ENCODE data around the gene KIF7. TPM values are rescaled to one million over a fixed set of nuclear protein-coding genes. Genes with fewer than 3 reads are reported as not detected.

The KIF7 gene
- total RNA-seq, 1 donor from 2014 or later, result 1.1 TPM

DNA sequence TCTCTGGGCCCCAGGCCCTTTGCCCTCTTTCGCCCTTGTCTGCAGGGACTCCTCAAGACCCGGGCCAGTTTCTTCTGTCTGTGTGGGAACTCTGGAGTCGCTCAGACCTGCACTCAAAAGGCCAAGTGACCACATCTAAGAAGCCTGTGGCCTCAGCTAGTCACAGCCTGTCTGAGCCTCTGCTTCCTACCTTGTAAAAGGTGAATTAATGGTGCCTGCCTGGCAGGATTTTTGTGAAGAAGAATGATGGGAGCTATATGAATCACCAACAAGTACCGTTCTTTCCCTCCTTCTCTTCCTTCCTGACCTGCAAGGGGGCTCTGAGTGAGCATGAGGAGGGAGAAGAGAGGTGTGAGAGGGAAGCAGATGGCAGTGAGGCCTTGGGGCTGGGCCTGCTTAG lies 16.4 kb upstream of the KIF7 start:
- no peak for DNase-seq (ENCODE audit: low spot score)
- no peak for ATAC-seq

DNA sequence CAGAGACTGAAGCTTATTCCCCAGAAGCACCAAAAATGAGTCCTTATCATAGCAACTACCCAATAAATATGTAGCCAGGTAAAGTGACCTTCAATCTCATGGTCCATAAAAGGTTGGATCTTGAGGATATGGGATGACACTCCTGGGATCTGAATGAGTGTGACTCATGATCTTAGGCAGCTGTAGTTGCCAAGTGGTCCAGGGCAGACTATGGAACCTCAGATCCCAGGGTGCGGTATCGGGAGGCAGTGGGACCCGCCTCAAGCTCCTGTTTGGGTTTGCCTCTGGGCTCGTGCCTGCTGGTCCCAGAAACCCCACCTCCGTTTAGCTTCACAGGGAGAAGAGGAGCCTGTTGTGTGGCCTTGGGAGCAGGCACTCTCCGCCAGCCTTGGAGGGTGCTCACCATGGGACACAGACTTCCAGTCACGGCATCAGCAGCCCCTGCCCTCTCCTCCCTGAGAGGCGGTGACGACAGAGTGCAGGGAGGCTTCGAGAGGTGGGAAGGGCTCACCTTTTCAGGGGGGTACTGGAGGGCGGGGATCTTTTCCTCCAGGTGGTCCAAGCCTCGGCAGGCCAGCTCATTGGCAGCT lies 15.8 kb upstream of the KIF7 start:
- ATAC-seq, result no peak
- DNase-seq (ENCODE audit: low spot score), result no peak

DNA sequence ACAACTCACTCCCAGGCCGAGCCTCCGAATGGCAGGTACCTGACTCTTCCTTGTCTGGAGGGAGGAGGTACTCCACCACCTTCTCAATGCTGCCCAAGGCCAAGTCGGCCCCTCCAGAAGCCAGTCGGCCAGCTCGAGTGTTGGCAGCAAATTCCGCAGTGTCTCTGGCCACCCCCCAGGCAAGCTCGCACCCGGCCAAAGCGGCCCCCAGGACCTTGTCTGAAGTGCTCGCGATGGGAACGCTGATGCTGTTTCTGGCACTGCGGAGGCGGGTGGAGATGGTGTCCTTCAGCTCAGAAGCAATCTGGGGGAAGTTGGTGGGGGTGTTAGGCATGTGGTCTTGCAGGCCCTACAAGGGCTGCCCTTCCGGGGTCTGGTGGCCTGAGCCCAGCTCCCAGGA lies 14.7 kb upstream of the KIF7 start:
- DNase-seq (ENCODE audit: low spot score) (no peak), ATAC-seq (no peak)

DNA sequence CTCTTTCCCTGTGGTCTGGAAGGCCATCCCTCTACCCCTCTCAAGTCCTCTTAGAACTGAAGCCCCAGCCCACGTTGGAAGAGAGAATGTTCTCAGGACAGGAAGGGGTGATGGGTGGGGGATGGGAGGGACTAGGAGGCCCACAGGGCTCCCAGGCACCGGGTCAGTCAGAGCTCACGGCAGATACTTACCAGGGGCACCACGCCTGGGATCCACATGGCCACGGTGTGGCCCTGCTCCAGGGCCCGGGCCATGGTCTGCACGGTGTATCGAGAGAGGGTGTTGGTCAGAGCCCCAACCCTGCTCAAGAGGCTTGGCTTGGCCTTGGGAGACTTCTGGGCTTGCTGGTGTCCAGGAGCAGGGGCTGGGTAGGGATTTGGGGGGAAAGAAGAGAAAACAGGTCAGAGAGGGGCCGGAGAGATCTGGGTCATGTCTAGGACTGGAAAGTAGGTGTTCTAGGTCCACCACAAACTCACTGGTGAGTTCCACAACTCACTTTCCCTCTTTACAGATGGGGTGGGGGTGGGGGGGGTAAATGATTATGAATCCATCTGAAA lies 14.1 kb upstream of the KIF7 start:
- no peak for ATAC-seq

DNA sequence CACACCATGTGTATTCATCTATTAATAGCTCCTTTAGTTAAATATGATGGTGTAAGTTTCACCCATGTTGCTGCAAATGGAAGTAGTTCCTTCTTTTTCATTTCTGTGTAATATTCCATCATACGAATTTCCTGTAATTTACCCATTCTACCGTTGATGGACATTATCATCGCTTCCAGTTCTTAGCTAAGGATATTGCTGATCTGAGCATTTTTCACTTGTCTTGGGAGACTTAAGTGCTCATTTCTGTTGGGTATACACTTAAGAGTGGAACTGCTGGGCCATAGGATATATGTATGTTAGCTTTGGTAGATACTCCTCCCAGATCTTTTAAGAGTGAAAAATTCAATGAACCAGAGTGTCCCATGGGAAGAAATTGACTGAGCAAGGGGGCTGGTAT lies 12.9 kb upstream of the KIF7 start:
- DNase-seq (ENCODE audit: low spot score) (no peak), ATAC-seq (no peak)

More for the DNA sequence above, 14.1 kb upstream of the KIF7 start:
- no peak for DNase-seq (ENCODE audit: low spot score)

DNA sequence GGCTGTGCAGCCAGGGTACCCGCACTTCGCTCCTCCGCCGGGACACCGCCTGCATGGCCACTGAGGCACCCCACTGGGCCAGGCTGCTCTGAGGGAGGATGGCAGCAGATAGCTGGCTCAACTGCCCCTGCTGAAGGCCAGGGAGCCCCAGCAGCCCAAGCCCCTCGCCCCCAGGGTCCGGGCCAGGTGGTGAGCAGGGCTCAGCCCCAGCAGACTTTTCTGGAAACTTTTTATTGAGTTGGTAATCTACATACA lies 12.4 kb upstream of the KIF7 start:
- no peak for DNase-seq (ENCODE audit: low spot score)
- ATAC-seq, result no peak

GRCh38 chr15:89666858-89667705 lies 11.8 kb upstream of the KIF7 start:
- ATAC-seq (no peak), DNase-seq (ENCODE audit: low spot score) (no peak)

DNA sequence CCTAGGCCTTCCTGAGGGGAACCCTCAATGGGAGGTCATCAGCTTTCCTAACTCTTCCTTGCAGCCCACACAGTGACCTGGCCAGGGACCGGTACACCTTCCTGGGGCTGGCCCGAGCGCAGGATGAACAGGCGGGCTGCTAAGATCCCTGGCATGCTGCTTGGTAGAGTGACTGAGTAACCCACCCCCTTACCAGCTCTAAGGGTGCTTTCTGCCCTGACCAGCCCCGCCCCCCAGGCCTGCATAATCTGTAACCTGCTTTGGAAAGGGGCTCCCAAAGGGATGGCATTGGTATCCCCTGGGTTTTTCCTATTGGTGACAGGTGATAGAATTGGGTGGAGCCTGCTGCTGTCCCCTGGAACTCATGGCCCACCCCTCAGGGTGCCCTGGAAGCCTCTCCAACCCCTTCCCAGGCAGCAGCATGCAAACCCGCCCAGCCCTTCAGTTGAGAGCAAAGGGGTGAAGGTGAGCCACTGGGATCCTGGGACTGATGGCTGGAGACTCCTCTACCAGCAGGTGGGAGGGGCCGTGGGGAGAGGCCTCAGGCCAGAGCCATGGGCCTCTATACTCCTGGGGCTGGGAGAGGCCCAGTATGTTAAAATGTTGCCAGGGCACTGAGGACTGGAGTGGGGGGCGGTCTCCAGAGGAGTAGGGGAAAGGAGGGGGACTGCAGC lies 11.1 kb upstream of the KIF7 start:
- ATAC-seq (peak; percentile 7), DNase-seq (ENCODE audit: low spot score) (no peak)

- no peak for DNase-seq (ENCODE audit: low spot score)
- ATAC-seq, result peak; percentile 35
These were observed 10.3 kb upstream of the KIF7 start for GRCh38 chr15:89665449-89666181.

DNA sequence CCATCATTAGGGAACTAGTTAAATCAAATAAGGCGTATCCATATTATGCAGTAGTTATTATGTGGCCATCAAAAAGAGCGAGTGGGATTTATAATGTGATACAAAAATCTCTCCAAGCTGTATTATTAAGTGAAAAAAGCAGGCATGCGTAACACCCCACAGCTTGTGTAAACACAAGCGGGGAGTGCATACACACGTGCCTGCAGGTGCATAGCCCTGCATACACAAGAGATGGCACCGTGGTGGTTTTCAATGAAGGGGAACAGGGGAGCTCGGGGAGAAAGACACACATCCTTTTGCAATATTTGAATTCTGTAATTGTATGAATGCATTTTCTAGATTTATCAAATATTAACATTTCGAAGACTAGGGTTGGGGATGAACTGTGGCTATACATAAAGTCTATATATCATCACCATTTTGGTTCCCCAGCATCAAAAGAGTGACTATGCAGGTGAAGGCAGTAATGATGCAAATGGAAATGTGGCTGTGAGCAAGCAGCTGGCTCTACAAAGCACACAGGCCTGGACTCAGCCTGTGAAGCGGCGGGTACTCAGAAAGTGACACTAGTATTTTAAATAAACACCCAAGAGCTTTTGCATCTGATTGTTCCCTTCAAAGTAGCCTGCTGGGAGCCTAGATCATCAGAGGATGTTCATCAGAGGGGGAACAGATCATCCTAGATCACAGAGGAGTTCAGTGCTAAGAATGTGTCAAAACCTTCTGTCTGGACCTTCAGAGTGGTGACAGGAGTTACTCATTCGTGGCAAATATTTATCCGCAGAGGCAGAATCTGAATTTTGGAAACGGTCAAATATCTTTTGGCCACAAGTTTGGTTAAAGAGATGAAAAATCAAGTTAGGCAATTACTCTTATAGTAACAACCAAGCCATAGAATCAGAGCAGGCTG lies 9.4 kb upstream of the KIF7 start:
- no peak for ATAC-seq
- no peak for DNase-seq (ENCODE audit: low spot score)

DNA sequence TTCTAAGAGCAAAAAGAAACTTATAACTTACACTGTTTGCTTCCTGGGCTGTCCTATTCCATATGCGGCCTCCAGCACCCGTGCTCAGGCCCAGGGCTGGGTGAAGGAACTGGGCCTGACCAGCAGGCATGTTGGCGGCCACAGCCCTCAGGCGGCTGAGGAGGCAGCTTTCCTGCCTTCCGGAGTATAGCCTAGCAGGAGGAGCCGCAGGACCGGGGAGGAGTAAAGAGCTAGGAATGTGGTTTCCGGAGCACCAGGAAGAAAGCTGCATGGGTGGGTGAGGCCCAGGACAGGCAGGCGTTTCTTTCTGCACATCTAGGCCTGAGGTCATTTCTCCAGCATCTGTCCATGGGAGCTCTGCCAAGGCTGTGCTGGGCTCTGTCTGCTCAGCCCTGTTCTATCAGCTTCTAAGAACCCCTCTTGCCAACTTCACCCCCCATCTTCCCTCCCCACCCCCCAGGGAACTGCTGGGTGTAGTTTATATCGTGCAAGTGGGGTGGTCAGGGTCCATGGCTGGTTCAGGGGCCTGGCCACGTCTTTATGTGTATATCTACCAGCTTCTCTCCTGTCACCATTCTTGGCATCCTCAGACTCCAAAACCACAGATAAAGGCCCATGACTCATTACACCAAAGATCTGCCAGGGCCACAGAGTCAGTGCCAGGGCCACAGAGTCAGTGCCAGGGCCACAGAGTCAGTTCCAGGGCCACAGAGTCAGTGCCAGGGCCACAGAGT lies 7.8 kb upstream of the KIF7 start:
- ATAC-seq, result peak; percentile 67
- DNase-seq (ENCODE audit: low spot score), result no peak

- no peak for DNase-seq (ENCODE audit: low spot score)
- ATAC-seq, result no peak
These were observed 5.3 kb upstream of the KIF7 start for GRCh38 chr15:89660556-89660955.

DNA sequence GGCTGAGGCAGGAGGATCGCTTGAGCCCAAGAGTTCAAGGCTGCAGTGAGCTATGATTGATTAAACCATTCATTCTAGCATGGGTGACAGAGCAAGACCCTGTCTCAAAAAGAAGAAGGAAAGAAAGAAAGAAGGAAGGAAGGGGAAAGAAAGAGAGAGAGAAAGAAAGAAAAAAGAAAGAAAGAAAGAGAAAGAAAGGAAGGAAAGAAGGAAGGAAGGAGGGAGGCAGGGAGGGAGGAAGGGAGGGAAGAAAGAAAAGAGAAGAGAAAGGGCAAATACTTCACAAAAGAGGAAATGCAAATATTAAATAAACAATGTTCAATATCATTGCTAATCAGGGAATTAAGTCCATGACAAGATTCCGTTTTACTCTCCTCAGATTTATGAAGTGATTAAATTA lies 4.0 kb upstream of the KIF7 start:
- ATAC-seq (no peak), DNase-seq (ENCODE audit: low spot score) (no peak)

GRCh38 chr15:89657686-89658200 lies 2.5 kb upstream of the KIF7 start:
- no peak for ATAC-seq
- DNase-seq (ENCODE audit: low spot score), result no peak

- no peak for ATAC-seq
- DNase-seq (ENCODE audit: low spot score), result no peak
These were observed 999 bp upstream of the KIF7 start for GRCh38 chr15:89656116-89656815.

DNA sequence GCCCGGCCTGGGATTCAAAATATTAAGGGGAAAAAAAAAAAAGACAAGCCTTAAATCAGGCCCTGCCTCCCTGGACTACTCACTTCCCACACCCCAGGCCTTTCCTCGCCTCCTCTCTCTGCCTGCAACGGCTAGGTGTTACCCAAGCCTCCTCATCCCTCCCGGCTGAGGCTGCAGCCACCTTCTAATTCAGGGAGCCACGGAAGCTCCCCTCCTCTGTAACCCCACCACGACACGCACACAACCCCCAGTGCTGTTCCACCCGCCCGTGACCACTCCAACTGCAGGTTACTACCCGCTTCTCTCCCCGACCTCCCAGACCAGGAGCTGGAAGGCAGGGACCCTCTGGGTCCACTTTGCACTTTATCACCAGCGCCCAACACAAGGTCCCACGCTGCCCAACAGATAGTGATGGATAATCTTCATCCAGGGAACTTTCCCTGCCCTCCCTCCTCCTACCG lies 936 bp downstream of the KIF7 start:
- DNase-seq (ENCODE audit: low spot score) (no peak), ATAC-seq (no peak)

GRCh38 chr15:89653578-89653977 lies 1.7 kb downstream of the KIF7 start:
- ATAC-seq, result no peak
- DNase-seq (ENCODE audit: low spot score), result no peak

DNA sequence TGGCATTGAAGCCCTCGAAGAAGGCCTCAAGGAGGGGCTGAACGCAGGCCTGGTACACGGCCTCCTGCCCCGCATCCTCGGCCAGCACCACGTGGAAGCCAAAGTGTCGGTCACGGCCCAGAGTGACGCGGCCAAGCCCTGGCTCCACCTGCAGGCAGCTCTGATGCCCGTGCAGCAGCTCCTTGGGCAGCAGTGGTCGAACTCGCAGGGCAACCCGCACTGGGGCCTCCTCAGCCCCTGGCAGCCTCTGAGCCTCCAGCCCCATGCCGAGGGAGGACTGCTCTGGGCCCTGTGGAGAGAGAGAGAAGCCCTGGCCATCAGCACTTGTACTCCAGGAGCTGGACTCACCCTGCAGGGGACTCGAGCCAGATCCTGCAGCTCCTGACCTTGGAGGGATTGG lies 2.6 kb downstream of the KIF7 start:
- DNase-seq (ENCODE audit: low spot score) (no peak), ATAC-seq (no peak)

DNA sequence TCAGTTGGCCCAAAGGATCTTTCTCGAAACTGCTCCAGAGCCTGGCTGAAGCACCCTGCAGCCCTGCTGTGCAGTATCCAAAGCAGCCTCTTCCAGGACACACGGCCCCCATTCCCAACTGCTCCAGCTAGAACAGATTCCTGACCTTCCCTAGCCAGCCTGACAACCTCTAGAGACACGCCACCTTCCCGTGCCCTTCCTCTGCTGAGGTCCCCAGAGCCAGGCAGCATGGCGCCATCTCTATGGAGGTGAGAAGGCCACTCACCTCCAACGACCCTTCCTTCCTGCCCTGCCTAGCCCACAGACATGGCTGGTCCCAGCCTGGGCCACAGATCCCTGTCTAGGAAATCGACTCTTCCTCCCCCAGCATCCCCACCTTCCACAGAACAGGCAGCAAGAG lies 3.1 kb downstream of the KIF7 start:
- no peak for DNase-seq (ENCODE audit: low spot score)
- no peak for ATAC-seq

Measured in left lobe of liver (tissue), 2 donors.